Activated T-helper 1 cell treated with anti-CD3 and anti-CD28 coated beads, Interleukin-2, amount 50 U/mL, for 16 hours (primary cell): Measurements from ENCODE around the gene PLAC8L1.

Experiments used
- DNase-seq, 2 donors: peaks; one replicate each; pipeline ENCODE4 v3.0.0-alpha.2; 2020; ENCODE audit warnings: low read depth in 1 of 2, low spot score in 1 of 2

Gene PLAC8L1

DNA sequence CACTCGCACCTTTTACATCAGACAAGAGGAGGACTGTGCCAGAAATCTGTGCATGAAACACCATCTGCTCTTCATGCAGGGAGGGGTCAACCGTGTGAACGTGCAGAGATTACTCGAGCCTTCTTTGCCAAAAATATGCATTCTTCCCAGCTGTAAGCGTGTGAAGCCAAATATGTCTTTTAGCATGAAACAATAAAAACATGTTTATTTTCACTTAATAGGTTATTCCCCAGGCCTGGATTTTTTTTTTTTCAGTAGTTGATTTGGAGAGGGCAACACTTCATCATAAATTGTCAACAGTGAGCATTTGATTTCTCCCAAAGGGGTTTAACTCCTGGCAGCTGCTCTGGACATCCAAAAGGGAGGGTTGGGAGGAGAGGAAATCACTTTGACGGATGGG is 23.8 kb downstream of the PLAC8L1 start:
- no peak for DNase-seq

DNA sequence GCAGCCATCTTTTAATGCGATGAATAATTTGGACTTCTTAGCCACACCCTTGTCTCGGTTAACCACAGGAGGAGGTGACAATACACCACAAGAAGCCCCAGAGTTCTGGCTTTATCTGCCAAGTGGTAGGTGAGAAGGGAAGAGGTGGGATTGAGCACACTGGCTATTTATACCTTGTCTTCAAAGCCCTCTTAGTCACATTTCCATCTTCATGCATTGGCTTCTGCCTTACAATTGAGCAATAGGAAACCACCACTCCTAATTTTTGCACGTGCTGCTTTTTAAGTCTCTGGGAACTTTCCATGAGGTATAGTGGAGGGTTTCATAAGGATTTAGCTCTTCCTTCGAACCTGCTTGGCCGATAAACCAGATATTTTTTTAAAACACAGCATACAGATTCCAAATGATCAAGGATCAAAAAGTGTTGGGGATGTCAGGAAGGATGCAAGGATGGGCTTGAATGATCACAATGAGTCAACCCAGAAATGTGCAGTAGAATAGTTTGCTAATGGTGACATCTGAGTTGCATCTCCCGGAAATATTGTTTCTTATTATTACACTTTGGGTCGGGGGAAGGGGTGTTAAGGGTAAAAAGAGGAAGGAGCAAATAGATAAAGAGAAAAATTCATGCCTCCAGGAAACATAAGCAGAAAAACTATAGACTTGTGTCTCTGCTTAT is 25.5 kb downstream of the PLAC8L1 start:
- DNase-seq, result no peak

DNA sequence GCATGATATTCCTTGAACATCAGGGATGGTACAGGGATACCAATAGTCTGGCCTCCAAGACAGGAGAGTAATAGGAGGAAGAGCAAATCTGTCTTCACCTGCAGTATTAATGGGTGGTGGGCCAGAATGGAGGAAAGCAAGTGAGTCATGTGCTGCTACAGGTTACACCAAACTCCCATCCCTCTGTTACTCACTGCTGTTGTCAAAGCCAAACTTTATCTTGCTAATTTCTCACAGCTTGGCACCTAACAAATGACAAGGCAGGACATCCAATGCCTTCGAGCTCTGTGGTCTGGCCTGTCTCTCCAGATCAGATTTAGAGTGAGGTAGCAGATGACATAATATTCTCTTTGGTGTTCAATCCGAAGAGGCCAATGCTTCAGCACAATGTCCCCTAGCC is 26.8 kb downstream of the PLAC8L1 start:
- no peak for DNase-seq

DNA sequence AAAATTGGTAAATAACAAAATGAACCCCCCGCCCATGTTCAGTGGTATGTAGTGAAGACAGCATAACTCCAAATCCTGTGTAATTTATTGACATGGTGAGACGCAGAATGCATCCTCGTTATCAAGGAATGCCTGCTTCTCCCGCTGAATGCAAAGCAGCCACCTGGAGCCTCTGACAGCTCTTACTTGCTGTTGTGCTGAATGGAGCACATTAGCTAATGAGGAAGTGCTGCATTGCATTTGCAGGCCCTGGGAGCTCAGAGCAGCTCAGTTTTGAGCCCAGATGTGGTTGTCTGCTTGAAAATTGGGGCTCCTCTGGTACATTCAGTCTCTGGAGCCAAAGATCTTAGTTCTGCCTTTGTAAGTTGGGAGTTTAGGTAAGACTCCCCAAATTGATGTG is 28.9 kb downstream of the PLAC8L1 start:
- DNase-seq, result no peak

DNA sequence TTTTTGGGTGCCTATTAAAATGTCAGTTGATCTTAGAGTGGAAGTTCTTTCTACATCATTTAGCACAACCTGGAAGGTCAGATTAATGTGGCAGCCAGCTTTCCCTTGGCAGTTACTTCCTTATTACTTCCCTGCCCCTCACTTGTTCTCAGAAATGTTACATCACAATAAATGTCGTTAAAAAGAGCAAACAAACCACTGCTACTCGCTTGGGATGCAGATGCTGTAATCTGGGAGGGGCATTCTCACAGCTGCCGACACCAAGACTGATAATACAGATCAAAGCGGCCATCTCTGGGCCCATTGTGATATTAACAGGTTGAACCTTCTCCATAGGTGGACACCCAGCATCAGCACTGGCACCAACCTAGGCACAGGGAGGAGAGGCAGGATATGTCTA is 29.3 kb downstream of the PLAC8L1 start:
- DNase-seq, result no peak

DNA sequence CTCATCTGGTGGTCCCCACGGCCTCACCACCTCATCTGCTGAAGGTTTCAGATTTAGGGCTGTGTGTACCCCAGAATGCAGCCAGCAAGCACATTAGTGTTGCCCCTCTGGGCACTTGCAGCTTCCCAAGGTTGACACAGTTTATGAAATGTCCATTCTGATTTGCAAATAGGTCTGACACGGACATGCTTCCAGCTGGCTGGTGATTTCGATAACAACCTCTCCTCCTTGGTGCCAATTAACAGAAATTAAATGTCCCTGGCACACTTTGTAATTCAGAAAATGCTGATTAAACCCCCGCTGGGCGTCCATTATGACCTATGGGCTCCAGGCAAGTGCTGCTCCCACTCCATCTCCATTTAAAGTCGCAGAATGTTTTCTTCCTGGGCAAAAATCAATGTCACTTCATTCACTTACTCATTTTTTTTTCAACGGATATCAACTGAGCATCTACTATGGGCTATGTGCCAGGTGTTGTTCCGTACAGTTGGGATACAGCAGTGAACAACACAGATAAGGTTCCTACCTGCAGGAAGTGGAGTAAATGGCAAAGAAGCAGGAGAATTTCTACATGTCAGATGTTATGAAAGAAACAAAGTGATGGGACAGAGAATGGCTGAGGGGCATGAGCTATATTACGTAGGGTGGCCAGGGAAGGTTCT is 32.0 kb downstream of the PLAC8L1 start:
- DNase-seq, result no peak

DNA sequence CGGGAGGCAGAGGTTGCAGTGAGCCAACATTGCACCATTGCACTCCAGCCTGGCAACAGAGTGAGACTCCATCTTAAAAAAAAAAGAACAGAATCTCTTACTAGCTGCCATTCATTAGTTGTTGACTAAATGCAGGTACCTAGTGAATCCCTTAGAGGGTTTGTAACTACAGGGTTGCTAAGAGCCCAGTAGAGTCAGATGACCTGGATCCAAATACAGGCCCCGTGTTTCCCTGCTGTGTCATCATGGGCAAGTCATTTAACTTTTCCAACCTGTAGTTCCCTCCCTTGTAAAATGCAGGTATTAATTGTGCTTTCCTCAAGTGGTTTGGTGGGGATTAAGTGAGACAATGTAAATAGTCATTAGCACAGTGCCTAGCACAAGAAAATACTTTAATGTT is 32.8 kb downstream of the PLAC8L1 start:
- no peak for DNase-seq

DNA sequence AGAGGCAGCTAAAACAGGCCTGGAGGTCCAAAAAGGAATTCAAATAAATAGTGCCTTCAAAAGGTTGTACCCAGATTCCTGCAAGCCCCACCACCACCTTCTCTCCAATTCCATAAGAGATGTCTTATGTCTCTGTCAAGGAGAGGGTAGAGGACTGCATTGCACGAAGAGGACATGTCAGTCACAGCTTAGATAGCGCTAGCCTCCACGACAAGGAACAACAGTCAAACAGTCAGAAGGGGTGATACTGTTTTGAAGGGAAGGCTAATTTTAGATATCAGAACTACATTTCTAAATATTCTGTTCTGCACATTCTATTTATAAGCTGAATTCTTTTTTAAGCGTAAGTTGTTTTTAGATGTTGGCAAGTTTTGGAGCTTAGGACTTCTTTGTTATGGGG is 34.2 kb downstream of the PLAC8L1 start:
- no peak for DNase-seq

DNA sequence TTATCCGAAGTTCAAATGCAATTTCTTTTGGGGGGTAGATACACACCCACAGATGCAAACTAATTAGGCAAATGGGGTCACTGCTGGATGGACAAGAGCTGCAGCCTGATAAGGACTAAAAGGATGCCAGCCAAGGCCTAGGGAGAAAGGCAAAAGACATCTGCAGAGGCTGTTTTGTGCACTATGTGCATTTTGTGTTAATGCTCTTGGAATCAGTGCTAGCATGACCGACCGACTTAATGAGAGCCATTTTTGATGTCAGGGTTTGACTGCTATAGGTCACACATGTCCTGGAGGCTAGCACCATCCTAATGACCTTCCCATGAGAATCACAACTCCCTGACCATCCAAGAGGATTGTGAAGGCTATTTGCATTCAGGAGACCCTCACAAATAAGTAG is 34.6 kb downstream of the PLAC8L1 start:
- no peak for DNase-seq

DNA sequence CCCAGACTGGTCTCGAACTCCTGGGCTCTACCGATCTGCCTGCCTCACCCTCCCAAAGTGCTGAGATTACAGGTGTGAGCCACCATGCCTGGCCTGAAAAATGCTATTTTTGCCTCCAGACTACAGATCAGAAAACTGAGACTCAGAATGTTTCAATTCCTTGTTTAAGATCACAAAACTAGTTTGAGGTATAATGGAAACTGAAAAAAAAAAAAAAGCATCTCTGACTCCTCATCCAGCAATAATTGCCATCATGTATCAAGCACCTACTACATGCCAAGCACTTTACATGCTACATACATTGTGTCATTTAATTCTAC is 35.6 kb downstream of the PLAC8L1 start:
- DNase-seq, result no peak

DNA sequence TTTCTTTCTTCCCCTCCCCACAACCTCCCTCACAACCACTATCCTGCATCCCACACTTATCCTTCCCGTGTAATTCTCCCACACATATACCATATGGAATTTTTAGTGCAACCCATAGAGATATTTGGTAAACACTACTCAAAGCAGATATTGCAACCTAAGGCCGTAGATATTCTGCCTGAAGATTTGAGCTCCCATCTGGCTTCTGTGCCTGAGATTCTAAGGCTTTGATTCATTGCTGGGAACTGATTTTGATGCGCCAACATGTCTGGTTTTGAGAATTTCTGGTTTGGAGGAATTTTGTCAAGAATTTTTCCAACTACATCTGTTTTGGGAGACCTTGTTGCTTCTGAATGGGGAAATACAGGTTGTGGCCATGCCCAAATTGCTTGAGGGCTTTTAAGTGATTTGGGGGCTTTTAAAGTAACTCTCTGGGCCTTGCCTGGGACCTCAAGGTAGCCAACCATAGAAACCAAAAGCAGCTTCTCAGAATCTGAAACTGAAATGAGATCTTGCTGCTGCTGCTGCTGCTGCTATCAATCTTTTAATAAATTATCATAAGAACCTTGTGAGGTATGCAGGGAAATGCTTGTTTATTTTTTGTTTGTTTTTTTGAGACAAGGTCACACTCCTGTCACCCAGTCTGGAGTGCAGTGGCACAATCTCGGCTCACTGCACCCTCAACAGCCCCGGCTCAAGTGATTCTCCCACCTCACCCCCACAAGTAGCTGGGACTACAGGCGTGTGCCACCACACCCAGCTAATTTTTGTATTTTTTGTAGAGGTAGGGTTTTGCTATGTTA is 36.2 kb downstream of the PLAC8L1 start:
- DNase-seq, result no peak

DNA sequence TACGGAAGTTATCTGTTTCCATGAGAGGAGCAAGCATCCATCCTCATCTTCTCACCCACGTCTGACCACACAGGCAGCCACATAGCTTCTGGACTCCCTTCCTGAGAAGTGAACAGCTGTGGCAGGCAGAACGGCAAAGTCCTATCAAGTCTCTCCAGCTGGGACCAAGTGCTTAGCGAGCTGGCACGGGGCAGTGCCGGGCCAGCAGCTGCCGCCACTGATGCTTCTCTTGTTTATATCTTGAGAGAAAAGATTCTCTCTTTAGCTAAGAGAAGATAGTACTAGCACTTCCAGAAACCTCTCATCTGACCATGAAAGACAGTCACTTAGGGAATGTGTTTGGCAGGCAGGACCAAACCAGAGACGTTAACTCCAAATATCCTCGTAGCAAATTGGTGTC is 37.2 kb downstream of the PLAC8L1 start:
- no peak for DNase-seq

DNA sequence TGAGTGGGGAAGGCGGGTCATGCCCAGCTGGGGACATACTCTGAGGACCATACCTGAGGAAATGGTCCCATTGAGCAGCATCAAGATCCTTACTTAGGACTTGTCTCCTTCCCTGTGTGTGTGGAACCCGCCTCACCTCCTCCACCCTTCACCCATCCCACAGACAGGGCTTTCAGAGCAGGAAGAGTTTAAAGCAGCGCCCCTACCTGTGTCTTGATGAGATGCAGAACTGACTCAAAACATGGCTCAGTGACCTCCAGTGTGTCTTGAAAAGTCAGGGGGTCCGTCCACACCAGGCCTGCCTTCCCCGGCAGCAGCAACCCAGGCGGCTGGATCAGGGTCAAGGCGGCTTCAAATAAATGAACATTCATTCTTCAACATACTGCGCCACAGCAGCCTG is 38.4 kb downstream of the PLAC8L1 start:
- DNase-seq, result no peak

DNA sequence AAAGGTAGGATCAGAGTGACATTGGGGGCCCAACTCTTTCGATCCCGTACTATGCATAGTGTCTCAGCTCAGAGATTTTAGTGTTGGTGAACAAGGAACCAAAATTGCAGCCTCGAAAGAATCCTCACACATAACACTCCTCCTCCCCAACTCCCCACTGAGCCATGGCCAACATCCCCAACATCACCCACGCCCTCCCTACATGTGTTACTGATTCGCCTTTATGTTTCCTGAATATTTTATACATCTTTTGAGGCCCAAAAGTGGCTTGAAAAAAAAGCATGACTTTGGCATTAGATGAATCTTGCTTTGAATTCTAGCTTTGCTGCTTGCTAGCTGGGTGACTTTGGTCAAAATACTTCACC is 45.2 kb downstream of the PLAC8L1 start:
- DNase-seq, result no peak

DNA sequence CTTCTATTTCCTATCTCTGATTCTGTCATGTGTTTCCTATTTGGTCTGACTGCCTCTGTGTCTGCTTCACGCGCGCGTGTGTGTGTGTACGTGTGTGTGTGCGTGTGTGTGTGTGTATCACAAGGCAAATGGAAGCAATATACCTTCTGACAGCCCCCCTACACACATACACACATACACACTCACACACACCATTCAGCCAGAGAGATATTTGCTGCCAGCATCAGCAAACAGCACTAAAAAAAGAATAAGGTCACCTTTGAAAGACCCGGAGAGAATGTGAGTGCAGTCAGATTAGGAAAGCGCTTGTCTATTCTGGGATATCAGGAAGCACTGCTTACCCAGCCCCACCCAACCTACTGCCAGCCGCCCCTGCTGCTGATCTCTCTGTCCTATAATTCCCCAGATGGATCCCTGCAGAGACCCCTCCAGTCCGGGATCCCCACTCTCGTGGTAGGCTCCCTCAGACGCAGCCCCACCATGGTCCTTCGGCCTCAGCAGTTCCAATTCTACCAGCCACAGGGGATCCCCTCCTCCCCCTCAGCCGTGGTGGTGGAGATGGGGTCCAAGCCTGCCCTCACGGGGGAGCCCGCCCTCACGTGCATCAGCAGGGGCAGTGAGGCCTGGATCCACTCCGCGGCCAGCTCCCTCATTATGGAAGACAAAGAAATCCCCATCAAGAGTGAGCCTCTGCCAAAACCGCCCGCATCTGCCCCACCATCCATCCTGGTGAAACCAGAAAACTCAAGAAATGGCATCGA is 45.7 kb downstream of the PLAC8L1 start:
- no peak for DNase-seq

DNA sequence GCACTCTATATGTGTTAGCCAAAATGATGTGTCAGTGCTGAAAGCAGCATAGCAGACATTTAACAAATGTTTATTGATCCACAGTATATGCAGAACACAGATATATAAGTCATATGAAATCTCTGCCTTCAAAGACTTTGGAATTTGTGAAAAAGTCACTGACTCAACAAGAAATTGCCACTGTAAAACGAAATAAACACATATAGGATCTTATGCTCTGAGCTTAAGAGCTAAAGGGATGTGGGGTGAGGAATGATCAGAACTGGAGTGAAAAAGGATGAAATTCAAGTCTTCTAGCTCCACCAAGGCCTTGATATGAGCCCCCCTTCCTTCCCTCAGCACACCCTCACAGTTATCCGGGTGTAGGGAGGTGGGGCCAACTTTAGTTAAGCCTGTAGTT is 49.9 kb downstream of the PLAC8L1 start:
- no peak for DNase-seq

DNA sequence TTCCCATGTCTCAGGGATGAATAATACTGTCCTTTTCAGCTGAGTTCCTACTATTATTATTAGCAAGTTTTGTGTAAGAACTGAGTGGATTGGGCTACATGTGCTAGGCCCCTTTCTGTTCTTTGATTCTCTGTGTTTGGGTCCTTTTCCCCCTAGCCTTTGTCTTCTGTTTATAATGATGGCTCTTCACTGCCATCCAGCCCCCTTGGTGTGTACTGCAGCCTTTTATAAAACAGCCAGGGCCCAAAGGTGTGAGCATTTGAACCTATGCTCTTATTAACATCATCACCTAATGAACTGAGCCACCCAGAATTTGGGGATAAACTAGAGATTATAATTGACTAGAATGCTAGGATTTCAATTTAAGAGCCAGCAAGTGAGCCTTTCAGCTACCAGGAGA is 52.6 kb downstream of the PLAC8L1 start:
- DNase-seq, result no peak

DNA sequence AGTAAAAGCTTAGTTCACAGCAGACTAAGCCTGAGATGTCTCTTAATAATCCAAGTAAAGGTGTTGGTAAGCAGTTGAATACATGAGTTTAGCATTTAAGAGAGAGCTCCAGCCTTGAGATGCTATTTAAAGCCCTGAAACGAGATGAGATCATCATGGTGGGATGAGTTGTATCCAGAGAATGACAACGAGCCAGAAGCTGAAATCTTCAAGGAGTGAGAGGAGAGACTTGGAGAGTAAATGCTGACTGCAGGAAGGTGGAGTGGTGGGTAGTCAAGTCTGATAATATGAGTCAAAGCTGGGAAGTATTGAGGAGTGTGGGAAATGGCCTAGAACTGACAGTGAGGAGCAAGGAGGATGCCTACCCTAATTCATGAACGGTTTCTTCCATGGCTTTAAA is 53.7 kb downstream of the PLAC8L1 start:
- DNase-seq, result no peak

DNA sequence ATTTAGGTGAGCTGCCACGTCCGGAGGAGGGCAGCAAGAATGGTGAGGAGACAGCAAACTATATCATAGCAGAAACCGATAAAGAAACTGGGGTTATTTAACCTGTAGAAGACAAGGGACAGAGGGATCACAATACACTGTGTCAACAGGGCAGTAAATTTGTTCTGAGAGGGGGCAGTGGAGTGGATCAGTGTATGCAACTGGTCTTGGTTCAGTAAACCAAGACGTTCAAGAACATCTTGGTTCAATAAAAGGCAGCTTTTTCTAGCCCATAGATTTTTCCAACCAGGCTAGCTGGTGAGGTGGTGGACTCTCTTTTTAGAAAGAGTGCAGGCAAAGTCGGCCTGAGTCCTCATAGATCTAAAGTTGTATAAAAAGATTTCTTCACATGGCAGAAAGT is 55.3 kb downstream of the PLAC8L1 start:
- no peak for DNase-seq

DNA sequence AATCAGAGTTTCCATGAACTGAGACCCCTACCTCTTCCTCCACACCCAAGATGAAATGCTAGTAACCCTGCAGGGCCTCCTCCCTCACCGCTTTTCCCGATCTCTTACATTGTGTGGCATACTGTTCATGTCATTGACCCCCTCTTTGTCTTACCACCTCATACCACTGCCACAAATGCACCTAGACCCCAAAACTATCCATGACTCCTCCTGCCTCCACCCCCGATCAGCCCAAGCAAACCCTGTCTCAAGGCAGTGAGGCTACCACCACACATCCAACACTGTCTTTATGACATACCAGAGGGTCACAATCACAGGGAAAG is 55.7 kb downstream of the PLAC8L1 start:
- DNase-seq, result no peak

DNA sequence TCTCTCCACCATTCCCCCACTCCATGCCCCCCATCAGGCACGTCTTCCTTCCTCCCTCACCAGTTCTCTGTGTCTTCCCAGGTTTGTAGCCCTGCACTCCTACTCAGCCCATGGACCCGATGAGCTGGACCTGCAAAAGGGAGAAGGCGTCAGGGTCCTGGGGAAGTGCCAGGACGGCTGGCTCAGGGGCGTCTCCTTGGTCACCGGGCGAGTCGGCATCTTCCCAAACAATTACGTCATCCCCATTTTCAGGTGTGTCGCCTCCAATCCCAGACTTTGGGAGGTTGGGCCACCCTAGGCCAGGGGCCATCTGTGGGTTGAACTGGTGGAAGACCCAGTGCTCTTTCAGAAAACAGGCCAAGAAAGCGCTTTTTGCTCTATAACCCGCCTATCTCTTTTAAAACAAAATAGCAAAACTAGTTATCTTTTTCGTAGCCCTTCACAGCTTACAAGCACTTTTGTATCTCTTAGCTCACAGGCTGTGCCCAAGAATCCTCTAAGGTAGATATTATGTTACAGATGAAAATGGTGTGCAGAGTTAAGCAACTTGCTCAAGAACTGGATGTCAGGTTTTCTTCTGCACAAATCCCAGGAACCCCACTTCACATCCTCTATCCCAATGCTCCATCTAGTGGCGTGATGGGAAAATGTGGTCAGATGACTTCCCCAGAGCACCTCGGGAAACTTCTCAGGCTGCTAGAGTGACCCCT is 56.2 kb downstream of the PLAC8L1 start:
- DNase-seq, result no peak
